Measurements from ENCODE around the gene ZBTB38.

ZBTB38 gene

DNA sequence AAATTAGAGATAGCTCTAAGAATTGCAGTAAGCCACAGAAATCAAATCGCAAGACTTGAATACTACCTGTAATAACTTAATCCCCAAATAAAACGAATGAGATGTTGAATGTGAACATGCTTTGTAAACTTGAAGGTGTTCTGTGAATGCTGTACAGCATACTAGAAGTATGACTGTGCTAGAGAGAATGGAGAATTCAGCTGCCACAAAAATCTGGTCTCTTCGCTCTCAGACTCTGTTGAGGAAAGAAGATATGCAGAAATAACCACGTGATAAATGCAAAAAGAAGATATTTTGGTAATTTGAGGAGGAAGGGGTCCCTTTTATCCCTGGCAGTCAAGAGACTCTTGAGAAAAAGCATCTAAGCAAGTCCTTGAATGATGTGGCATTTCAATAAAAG, 37.3 kb downstream of the ZBTB38 start:
- peak overlapping the region in 2 of 3 experiments; percentile 19 to 54 for H3K27ac Mint-ChIP-seq
- peak overlapping the region in 1 of 3 experiments; percentile 20 for H3K4me3 Mint-ChIP-seq
- H3K9me3 Mint-ChIP-seq, result no peaks in the 10 kb centered on the region
- TF ChIP-seq, protein P1, sequence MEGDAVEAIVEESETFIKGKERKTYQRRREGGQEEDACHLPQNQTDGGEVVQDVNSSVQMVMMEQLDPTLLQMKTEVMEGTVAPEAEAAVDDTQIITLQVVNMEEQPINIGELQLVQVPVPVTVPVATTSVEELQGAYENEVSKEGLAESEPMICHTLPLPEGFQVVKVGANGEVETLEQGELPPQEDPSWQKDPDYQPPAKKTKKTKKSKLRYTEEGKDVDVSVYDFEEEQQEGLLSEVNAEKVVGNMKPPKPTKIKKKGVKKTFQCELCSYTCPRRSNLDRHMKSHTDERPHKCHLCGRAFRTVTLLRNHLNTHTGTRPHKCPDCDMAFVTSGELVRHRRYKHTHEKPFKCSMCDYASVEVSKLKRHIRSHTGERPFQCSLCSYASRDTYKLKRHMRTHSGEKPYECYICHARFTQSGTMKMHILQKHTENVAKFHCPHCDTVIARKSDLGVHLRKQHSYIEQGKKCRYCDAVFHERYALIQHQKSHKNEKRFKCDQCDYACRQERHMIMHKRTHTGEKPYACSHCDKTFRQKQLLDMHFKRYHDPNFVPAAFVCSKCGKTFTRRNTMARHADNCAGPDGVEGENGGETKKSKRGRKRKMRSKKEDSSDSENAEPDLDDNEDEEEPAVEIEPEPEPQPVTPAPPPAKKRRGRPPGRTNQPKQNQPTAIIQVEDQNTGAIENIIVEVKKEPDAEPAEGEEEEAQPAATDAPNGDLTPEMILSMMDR (IDR thresholded peaks at IDR 0.05; ENCODE audit: unreplicated experiment in 3 of 3), result no peak
- H3K36me3 Mint-ChIP-seq (ENCODE audit: low read depth), result peaks cover 50% of the 10 kb centered on the region
- no peaks in the 10 kb centered on the region for H3K27me3 Mint-ChIP-seq (ENCODE audit: low read depth)
- H3K4me1 Mint-ChIP-seq, result peaks cover 45% of the 10 kb centered on the region

DNA sequence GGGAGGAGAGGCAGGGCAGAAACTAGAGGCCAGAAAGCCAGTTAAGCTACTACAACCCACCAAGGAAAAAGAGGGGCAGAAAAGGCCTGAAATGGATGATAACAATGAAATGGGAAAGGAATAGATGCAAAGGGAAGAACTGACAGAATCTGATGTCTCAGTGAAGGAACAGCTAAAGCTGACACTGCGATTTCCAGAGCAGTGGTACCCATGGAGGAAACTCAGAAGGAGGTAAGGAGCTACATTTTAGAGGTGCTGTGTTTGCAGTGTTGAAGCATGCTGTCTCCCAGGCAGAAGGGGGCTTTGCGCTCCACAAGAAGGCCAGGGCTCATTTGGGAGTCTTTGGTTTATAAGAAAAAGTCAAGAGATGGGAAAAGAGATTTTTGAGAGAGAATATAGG, 38.0 kb downstream of the ZBTB38 start:
- Mint-ChIP-seq H3K27ac (peak overlapping the region in 2 of 3 experiments; percentile 19 to 46), H3K27me3 (ENCODE audit: low read depth) (no peaks in the 10 kb centered on the region), H3K9me3 (no peaks in the 10 kb centered on the region), H3K36me3 (ENCODE audit: low read depth) (peaks cover 50% of the 10 kb centered on the region), H3K4me3 (no peak overlapping the region), H3K4me1 (peaks cover 52% of the 10 kb centered on the region)
- TF ChIP-seq, protein P1 (IDR thresholded peaks at IDR 0.05; ENCODE audit: unreplicated experiment in 3 of 3), result no peak

DNA sequence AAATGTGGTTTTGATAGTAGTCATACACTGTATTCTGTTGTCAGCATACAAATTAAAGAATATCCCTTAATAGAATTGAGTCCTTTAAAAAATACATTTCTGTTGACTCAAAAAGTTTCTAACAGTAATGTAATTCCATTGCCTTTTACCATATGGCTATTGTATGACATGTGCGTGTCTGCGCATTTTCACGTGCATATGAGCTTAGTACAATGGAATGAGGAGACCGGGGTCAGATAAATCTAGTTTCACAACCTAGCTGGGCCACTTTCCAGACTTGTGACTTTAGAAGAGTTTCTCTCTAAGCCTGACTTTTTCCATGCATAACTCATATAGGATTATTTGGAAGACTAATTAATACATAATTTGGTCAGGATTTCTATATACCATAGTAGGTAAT, 38.7 kb downstream of the ZBTB38 start:
- no peaks in the 10 kb centered on the region for H3K27me3 Mint-ChIP-seq (ENCODE audit: low read depth)
- H3K4me1 Mint-ChIP-seq, result peaks cover 58% of the 10 kb centered on the region
- no peak overlapping the region for H3K4me3 Mint-ChIP-seq
- TF ChIP-seq, protein P1 (IDR thresholded peaks at IDR 0.05; ENCODE audit: unreplicated experiment in 3 of 3), result no peak
- peaks cover 51% of the 10 kb centered on the region for H3K36me3 Mint-ChIP-seq (ENCODE audit: low read depth)
- H3K9me3 Mint-ChIP-seq, result no peaks in the 10 kb centered on the region
- H3K27ac Mint-ChIP-seq, result peak overlapping the region in 2 of 3 experiments; percentile 19 to 46

DNA sequence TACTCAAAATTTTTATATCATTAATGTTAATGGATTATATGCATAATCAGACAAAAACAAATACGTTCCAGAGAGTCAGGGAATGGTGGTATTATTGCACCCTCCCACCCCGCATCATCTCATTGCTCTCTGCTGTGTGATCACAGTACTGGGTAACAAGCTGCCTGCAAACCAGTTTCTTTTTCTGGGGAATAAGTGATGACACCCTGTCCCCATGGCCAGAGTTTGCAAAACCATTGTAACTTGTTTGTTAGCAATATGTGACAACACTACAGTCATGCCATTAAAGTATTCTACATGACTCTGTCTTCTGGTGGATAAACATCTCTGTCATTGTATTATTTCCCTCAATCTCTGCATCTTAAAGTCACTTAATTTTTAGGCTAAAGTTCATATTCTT, 39.5 kb downstream of the ZBTB38 start:
- peaks cover 56% of the 10 kb centered on the region for H3K36me3 Mint-ChIP-seq (ENCODE audit: low read depth)
- peaks cover 66% of the 10 kb centered on the region for H3K4me1 Mint-ChIP-seq
- TF ChIP-seq, protein P1 (IDR thresholded peaks at IDR 0.05; ENCODE audit: unreplicated experiment in 3 of 3), result no peak
- H3K9me3 Mint-ChIP-seq, result no peaks in the 10 kb centered on the region
- H3K27ac Mint-ChIP-seq, result no peak overlapping the region
- no peak overlapping the region for H3K4me3 Mint-ChIP-seq
- no peaks in the 10 kb centered on the region for H3K27me3 Mint-ChIP-seq (ENCODE audit: low read depth)

DNA sequence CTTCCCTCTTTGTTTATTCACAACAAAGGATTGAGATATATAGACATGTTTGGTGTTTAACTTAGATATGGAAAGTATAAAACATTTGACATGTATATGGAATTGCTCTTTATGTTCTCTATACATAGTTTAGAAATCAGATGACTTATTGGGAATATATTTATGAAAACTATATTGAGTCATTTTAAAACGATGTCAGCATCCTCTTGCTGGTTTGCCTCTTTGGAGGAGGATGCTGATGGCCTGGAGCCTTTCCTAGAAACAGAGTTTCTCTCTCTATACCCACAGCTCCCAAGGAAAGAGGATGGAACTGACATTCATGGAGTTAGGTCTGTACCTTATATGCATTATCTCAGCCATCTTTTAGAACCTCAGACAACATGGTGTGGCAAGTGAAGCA, 40.3 kb downstream of the ZBTB38 start:
- peaks cover 68% of the 10 kb centered on the region for H3K4me1 Mint-ChIP-seq
- H3K27me3 Mint-ChIP-seq (ENCODE audit: low read depth), result no peaks in the 10 kb centered on the region
- peak overlapping the region in 2 of 3 experiments; percentile 36 to 78 for H3K27ac Mint-ChIP-seq
- H3K4me3 Mint-ChIP-seq, result no peak overlapping the region
- peaks cover 59% of the 10 kb centered on the region for H3K36me3 Mint-ChIP-seq (ENCODE audit: low read depth)
- TF ChIP-seq, protein P1 (IDR thresholded peaks at IDR 0.05; ENCODE audit: unreplicated experiment in 3 of 3), result no peak
- no peaks in the 10 kb centered on the region for H3K9me3 Mint-ChIP-seq

DNA sequence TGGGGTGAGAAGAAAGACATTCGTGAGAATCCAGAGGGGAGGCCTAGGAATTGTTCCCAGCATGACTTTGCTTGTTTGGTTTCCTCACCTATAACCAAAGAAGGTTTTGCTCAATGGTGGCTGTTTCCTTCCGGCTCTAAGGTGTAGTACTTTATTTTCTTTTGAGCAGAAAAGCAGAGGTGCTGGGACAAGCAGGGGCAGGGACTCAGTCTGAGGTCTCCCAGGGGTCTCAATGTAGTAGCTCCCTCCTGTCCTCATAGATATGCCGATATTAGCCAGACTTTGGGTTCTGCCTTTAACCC, 41.6 kb downstream of the ZBTB38 start:
- Mint-ChIP-seq H3K27me3 (ENCODE audit: low read depth) (no peaks in the 10 kb centered on the region), H3K36me3 (ENCODE audit: low read depth) (peaks cover 59% of the 10 kb centered on the region), H3K27ac (peak overlapping the region; percentile 97 to 100 (median 99)), H3K9me3 (no peaks in the 10 kb centered on the region), H3K4me3 (no peak overlapping the region), H3K4me1 (peaks cover 66% of the 10 kb centered on the region)
- TF ChIP-seq, protein P1 (IDR thresholded peaks at IDR 0.05; ENCODE audit: unreplicated experiment in 3 of 3), result no peak
